Body of pancreas (tissue), 4 donors: ENCODE data around the gene GLT6D1. TPM values are rescaled to one million over a fixed set of nuclear protein-coding genes. Genes with fewer than 3 reads are reported as not detected.

Source experiments
- ATAC-seq: fragments of 150-250 bp; one replicate; pipeline ENCODE4 v1.9.1; 2016
- DNase-seq, 4 donors: peaks; one replicate each; pipeline ENCODE4 v3.0.0-alpha.2; 2019
- H3K27ac ChIP-seq, 4 donors: fragments of 200-600 bp; sonication (generic); 1 replicate in 3 of 4; 2 replicates in 1 of 4; pipeline versions ENCODE4 v1.5.1 to v1.6.1; 2016 to 2019; ENCODE audit warnings: mild to moderate bottlenecking in 1 of 4, mixed read lengths in 1 of 4, moderate library complexity in 1 of 4
- H3K27me3 ChIP-seq, 2 donors: fragments of 200-600 bp; sonication (generic); one replicate each; pipeline ENCODE4 v1.6.0; 2016; ENCODE audit warnings: mild to moderate bottlenecking in 1 of 2
- H3K36me3 ChIP-seq, 2 donors: fragments of 200-600 bp; sonication (generic); replicated peaks in 1 of 2; 2 replicates each; pipeline ENCODE4 v1.5.1; 2016; ENCODE audit warnings: low read depth in 2 of 2; ENCODE audit not compliant: insufficient read depth in 1 of 2
- H3K4me1 ChIP-seq: fragments of 200-600 bp; sonication (generic); one replicate; pipeline ENCODE4 v1.6.0; 2016
- H3K4me3 ChIP-seq, 2 donors: fragments of 200-600 bp; sonication (generic); 1 replicate in 1 of 2; 2 replicates in 1 of 2; pipeline ENCODE4 v1.5.1; 2016 to 2019
- H3K9me3 ChIP-seq, 3 donors: fragments of 200-600 bp; sonication (generic); 1 replicate in 2 of 3; 2 replicates in 1 of 3; pipeline ENCODE4 v1.5.1; 2016
- POLR2A ChIP-seq, 3 donors: fragments of 450-650 bp; IDR thresholded peaks; one replicate each; pipeline ENCODE4 v1.6.1; 2016; ENCODE audit warnings: antibody characterized with exemption in 3 of 3, mild to moderate bottlenecking in 2 of 3
- WGBS, 2 donors: methylation state at CpG; one replicate each; pipeline ENCODE4 v1.1.5; 2017; 5-methylcytosine and 5-hydroxymethylcytosine counted together
- intact Hi-C: fragments of 100-400 bp; cut with DNase I; formaldehyde crosslinking; loops from one replicate; pipeline ENCODE4 v1.15.1; 2023
- total RNA-seq, 2 donors: library from RNA; depleted of rRNA; stranded (reverse); fragments of >200 nt; gene quantifications; one replicate each; pipeline ENCODE4 v1.1.0, GENCODE V29; 2016
- TF ChIP-seq, protein P1 (sequence below), 7 experiments: fragments of 450-650 bp in 4 of 7; fragments of 200-600 bp in 3 of 7; sonication (generic) in 3 of 7; IDR thresholded peaks; one replicate each; pipeline ENCODE4 v1.5.1; 2016 to 2019; ENCODE audit warnings: antibody characterized with exemption in 7 of 7

GLT6D1 gene
- total RNA-seq, 2 donors from 2014 or later: not detected

- WGBS, 2 donors: 72 to 76% methylated on average over 11 to 13 of the region's 13 CpGs
- intact Hi-C loops: no loop called here
- DNase-seq: no peak
These were observed 19.9 kb upstream of the GLT6D1 start for GRCh38 chr9:135659252-135659651.

GRCh38 chr9:135657416-135657815 is 18.1 kb upstream of the GLT6D1 start:
- DNase-seq: no peak
- ATAC-seq: no peak
- Histone ChIP-seq H3K4me1 (no peaks in the 10 kb centered on the region), H3K27ac (no peak overlapping the region), H3K9me3 (no peaks in the 10 kb centered on the region), H3K36me3 (no peaks in the 10 kb centered on the region), H3K4me3 (no peak overlapping the region), H3K27me3 (no peaks in the 10 kb centered on the region)
- intact Hi-C loops: no loop called here
- TF ChIP-seq POLR2A (IDR thresholded peaks at IDR 0.05): no peak
- TF ChIP-seq, protein P1, sequence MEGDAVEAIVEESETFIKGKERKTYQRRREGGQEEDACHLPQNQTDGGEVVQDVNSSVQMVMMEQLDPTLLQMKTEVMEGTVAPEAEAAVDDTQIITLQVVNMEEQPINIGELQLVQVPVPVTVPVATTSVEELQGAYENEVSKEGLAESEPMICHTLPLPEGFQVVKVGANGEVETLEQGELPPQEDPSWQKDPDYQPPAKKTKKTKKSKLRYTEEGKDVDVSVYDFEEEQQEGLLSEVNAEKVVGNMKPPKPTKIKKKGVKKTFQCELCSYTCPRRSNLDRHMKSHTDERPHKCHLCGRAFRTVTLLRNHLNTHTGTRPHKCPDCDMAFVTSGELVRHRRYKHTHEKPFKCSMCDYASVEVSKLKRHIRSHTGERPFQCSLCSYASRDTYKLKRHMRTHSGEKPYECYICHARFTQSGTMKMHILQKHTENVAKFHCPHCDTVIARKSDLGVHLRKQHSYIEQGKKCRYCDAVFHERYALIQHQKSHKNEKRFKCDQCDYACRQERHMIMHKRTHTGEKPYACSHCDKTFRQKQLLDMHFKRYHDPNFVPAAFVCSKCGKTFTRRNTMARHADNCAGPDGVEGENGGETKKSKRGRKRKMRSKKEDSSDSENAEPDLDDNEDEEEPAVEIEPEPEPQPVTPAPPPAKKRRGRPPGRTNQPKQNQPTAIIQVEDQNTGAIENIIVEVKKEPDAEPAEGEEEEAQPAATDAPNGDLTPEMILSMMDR (IDR thresholded peaks at IDR 0.05): no peak
- WGBS, 2 donors: 69 to 77% methylated on average over 10 to 15 of the region's 15 CpGs

More at GRCh38 chr9:135659252-135659651, 19.9 kb upstream of the GLT6D1 start:
- Histone ChIP-seq H3K36me3 (no peaks in the 10 kb centered on the region), H3K27me3 (no peaks in the 10 kb centered on the region), H3K9me3 (no peaks in the 10 kb centered on the region), H3K4me3 (no peak overlapping the region), H3K27ac (no peak overlapping the region), H3K4me1 (no peaks in the 10 kb centered on the region)
- ATAC-seq: no peak
- TF ChIP-seq, protein P1 (IDR thresholded peaks at IDR 0.05): no peak
- TF ChIP-seq POLR2A (IDR thresholded peaks at IDR 0.05): no peak

- ATAC-seq: no peak
- DNase-seq: no peak
- intact Hi-C loops: no loop called here
These were observed 16.0 kb upstream of the GLT6D1 start for GRCh38 chr9:135655317-135655716.

GRCh38 chr9:135650408-135650807 is 11.1 kb upstream of the GLT6D1 start:
- Histone ChIP-seq H3K27ac (no peak overlapping the region), H3K36me3 (no peaks in the 10 kb centered on the region), H3K4me1 (no peaks in the 10 kb centered on the region), H3K9me3 (peaks cover 0 to 15% (median 3%) of the 10 kb centered on the region in 3 donors), H3K4me3 (no peak overlapping the region), H3K27me3 (no peaks in the 10 kb centered on the region)
- ATAC-seq (no peak), DNase-seq (no peak)
- intact Hi-C loops: no loop called here
- TF ChIP-seq POLR2A (IDR thresholded peaks at IDR 0.05): no peak
- TF ChIP-seq, protein P1 (IDR thresholded peaks at IDR 0.05): no peak
- 79 to 82% methylated on average over 17 of the region's 17 CpGs for WGBS, 2 donors

More at GRCh38 chr9:135655317-135655716, 16.0 kb upstream of the GLT6D1 start:
- no peaks in the 10 kb centered on the region for H3K36me3 ChIP-seq
- no peaks in the 10 kb centered on the region for H3K27me3 ChIP-seq
- no peaks in the 10 kb centered on the region for H3K9me3 ChIP-seq
- no peak overlapping the region for H3K27ac ChIP-seq
- 64 to 80% methylated on average over 2 to 8 of the region's 8 CpGs for WGBS, 2 donors
- H3K4me1 ChIP-seq: no peaks in the 10 kb centered on the region
- H3K4me3 ChIP-seq: no peak overlapping the region
- no peak for TF ChIP-seq POLR2A (IDR thresholded peaks at IDR 0.05)
- TF ChIP-seq, protein P1 (IDR thresholded peaks at IDR 0.05): no peak

GRCh38 chr9:135649508-135649907 is 10.2 kb upstream of the GLT6D1 start:
- TF ChIP-seq, protein P1 (IDR thresholded peaks at IDR 0.05): no peak
- no peak for TF ChIP-seq POLR2A (IDR thresholded peaks at IDR 0.05)
- intact Hi-C loops: no loop called here
- peaks cover 0 to 24% (median 3%) of the 10 kb centered on the region in 3 donors for H3K9me3 ChIP-seq
- DNase-seq (no peak), ATAC-seq (no peak)
- 64% methylated on average over 2 of the region's 2 CpGs for whole genome bisulfite sequencing, 2 donors
- H3K36me3 ChIP-seq: no peaks in the 10 kb centered on the region
- no peak overlapping the region for H3K4me3 ChIP-seq
- no peaks in the 10 kb centered on the region for H3K4me1 ChIP-seq
- no peak overlapping the region for H3K27ac ChIP-seq
- H3K27me3 ChIP-seq: no peaks in the 10 kb centered on the region
